ENCODE data around the gene STXBP5.

DNA sequence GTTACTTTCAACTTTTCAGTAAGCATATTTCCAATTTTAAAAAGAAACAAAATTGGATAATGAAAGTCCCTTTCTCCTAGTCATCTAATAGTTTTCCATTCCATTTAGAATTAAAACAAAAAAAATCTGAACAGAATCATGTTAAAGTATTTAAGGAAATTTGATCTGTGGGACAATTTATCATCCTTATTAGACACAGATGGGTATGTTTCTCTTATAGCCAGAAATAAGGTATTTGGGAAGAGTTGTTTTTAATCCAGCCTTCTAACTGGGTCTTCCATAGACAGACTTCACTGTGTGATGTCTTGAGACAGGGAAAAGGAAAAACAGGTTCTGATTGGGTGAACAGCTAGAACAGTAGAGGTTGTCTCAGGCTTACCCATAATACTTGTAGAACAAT, 39.5 kb upstream of the STXBP5 start:
- TF ChIP-seq, protein P1, sequence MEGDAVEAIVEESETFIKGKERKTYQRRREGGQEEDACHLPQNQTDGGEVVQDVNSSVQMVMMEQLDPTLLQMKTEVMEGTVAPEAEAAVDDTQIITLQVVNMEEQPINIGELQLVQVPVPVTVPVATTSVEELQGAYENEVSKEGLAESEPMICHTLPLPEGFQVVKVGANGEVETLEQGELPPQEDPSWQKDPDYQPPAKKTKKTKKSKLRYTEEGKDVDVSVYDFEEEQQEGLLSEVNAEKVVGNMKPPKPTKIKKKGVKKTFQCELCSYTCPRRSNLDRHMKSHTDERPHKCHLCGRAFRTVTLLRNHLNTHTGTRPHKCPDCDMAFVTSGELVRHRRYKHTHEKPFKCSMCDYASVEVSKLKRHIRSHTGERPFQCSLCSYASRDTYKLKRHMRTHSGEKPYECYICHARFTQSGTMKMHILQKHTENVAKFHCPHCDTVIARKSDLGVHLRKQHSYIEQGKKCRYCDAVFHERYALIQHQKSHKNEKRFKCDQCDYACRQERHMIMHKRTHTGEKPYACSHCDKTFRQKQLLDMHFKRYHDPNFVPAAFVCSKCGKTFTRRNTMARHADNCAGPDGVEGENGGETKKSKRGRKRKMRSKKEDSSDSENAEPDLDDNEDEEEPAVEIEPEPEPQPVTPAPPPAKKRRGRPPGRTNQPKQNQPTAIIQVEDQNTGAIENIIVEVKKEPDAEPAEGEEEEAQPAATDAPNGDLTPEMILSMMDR (IDR thresholded peaks at IDR 0.05; ENCODE audit: low read depth, low read length, missing input control) = no peak
- TF ChIP-seq NR2F2 (IDR thresholded peaks at IDR 0.05) (no peak), HNF4G (IDR thresholded peaks at IDR 0.05) (no peak), FOXA2 (IDR thresholded peaks at IDR 0.05) (no peak), HNF4A (conservative IDR thresholded peaks at IDR 0.05) (no peak), YY1 (IDR thresholded peaks at IDR 0.05) (no peak), TAF1 (conservative IDR thresholded peaks at IDR 0.05) (no peak), RAD21 (IDR thresholded peaks at IDR 0.05) (no peak), SP1 (IDR thresholded peaks at IDR 0.05) (no peak), GABPA (IDR thresholded peaks at IDR 0.05 in 1 of 2, conservative IDR thresholded peaks at IDR 0.05 in 1 of 2) (no peak)
- TF ChIP-seq, protein P2, sequence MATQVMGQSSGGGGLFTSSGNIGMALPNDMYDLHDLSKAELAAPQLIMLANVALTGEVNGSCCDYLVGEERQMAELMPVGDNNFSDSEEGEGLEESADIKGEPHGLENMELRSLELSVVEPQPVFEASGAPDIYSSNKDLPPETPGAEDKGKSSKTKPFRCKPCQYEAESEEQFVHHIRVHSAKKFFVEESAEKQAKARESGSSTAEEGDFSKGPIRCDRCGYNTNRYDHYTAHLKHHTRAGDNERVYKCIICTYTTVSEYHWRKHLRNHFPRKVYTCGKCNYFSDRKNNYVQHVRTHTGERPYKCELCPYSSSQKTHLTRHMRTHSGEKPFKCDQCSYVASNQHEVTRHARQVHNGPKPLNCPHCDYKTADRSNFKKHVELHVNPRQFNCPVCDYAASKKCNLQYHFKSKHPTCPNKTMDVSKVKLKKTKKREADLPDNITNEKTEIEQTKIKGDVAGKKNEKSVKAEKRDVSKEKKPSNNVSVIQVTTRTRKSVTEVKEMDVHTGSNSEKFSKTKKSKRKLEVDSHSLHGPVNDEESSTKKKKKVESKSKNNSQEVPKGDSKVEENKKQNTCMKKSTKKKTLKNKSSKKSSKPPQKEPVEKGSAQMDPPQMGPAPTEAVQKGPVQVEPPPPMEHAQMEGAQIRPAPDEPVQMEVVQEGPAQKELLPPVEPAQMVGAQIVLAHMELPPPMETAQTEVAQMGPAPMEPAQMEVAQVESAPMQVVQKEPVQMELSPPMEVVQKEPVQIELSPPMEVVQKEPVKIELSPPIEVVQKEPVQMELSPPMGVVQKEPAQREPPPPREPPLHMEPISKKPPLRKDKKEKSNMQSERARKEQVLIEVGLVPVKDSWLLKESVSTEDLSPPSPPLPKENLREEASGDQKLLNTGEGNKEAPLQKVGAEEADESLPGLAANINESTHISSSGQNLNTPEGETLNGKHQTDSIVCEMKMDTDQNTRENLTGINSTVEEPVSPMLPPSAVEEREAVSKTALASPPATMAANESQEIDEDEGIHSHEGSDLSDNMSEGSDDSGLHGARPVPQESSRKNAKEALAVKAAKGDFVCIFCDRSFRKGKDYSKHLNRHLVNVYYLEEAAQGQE (IDR thresholded peaks at IDR 0.05) = no peak
- TF ChIP-seq, protein P3, sequence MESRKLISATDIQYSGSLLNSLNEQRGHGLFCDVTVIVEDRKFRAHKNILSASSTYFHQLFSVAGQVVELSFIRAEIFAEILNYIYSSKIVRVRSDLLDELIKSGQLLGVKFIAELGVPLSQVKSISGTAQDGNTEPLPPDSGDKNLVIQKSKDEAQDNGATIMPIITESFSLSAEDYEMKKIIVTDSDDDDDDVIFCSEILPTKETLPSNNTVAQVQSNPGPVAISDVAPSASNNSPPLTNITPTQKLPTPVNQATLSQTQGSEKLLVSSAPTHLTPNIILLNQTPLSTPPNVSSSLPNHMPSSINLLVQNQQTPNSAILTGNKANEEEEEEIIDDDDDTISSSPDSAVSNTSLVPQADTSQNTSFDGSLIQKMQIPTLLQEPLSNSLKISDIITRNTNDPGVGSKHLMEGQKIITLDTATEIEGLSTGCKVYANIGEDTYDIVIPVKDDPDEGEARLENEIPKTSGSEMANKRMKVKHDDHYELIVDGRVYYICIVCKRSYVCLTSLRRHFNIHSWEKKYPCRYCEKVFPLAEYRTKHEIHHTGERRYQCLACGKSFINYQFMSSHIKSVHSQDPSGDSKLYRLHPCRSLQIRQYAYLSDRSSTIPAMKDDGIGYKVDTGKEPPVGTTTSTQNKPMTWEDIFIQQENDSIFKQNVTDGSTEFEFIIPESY (IDR thresholded peaks at IDR 0.05) = no peak

All from liver (tissue), 3 donors.